Pancreas (tissue), 10 donors: ENCODE results near the gene NBDY. TPM values are rescaled to one million over a fixed set of nuclear protein-coding genes. Genes with fewer than 3 reads are reported as not detected.

ENCODE experiments used
- ATAC-seq, 4 donors: fragments of 200-7000 bp; cut with Tn5 transposase; one replicate each; pipeline versions ENCODE4 v1.8.0 to v1.9.1; 2020; ENCODE audit warnings: mild to moderate bottlenecking in 4 of 4, moderate library complexity in 4 of 4
- DNase-seq, 6 donors: peaks; one replicate each; pipeline ENCODE4 v3.0.0-alpha.2; 2020
- FAIRE-seq: peaks from 2 replicates; lab custom pipeline; 2012; peaks lifted over from hg19 to GRCh38; lab: Jason Lieb, UNC
- H3K27ac ChIP-seq, 4 donors: fragments of 200-600 bp; sonication (generic); 1 replicate in 3 of 4; 2 replicates in 1 of 4; pipeline versions ENCODE4 v1.5.0 to v1.8.0; 2020
- H3K27me3 ChIP-seq, 4 donors: fragments of 200-600 bp; one replicate each; pipeline ENCODE4 v1.8.0; 2021
- H3K36me3 ChIP-seq, 3 donors: fragments of 200-600 bp; sonication (generic) in 1 of 3; one replicate each; pipeline versions ENCODE4 v1.5.0 to v1.8.0; 2020 to 2021
- H3K4me1 ChIP-seq, 3 donors: fragments of 200-600 bp; one replicate each; pipeline ENCODE4 v1.8.0; 2021
- H3K4me3 ChIP-seq, 4 donors: fragments of 200-600 bp; sonication (generic) in 2 of 4; one replicate each; pipeline versions ENCODE4 v1.5.0 to v1.8.0; 2020 to 2021
- H3K9me3 ChIP-seq, 4 donors: fragments of 200-600 bp; one replicate each; pipeline ENCODE4 v1.8.0; 2021
- WGBS, 2 donors: extraction: QIAGEN DNeasy Blood & Tissue Kit; methylation state at CpG; one replicate each; pipeline ENCODE4 v1.1.7; 2013; 5-methylcytosine and 5-hydroxymethylcytosine counted together
- intact Hi-C, 3 donors: fragments of 100-400 bp; cut with DNase I; formaldehyde crosslinking; loops; one replicate each; pipeline versions ENCODE4 v1.11.1 to v1.14.2; 2022
- polyA plus RNA-seq, 2 donors: library from polyadenylated mRNA; stranded (reverse); fragments of 200-250 nt; gene quantifications; one replicate each; pipeline ENCODE4 v1.2.3, GENCODE V29; 2013
- total RNA-seq, 6 donors: library from RNA; stranded (reverse); fragmentation: NEBNext Ultra II Directional in 4 of 6; extraction: Animal tissue kit (Norgen Biotek cat#: 25700) in 4 of 6; gene quantifications; one replicate each; pipeline versions ENCODE4 v1.2.1 to v1.2.4, GENCODE V29; 2021 to 2023
- TF ChIP-seq, protein P1 (sequence below), 4 donors: fragments of 200-600 bp; sonication (generic) in 3 of 4; IDR thresholded peaks; one replicate each; pipeline versions ENCODE4 v1.5.0 to v1.8.0; 2021; ENCODE audit warnings: antibody characterized with exemption in 4 of 4
- donor health status: healthy with polysubstance abuse.
- donor health status: DM: no; HTN: no; CAD: no; lungs with moderate emphysema.
- donor health status: DM: no; HTN: no; CAD: no.
- donor health status: control.
- donor health status: control.
- donor health status: Bipolar disorder and iron deficiency.
- donor health status: DM: yes; HTN: yes; CAD: no.
- donor health status: DM: no; HTN: no; CAD: no.
- donor health status: DM: no; HTN: no; CAD: no.
- donor health status: DM: yes; HTN: yes; CAD: no.

NBDY gene
- total and polyA plus RNA-seq, 8 donors: 7.0 to 22.8 (median 9.1) TPM

DNA sequence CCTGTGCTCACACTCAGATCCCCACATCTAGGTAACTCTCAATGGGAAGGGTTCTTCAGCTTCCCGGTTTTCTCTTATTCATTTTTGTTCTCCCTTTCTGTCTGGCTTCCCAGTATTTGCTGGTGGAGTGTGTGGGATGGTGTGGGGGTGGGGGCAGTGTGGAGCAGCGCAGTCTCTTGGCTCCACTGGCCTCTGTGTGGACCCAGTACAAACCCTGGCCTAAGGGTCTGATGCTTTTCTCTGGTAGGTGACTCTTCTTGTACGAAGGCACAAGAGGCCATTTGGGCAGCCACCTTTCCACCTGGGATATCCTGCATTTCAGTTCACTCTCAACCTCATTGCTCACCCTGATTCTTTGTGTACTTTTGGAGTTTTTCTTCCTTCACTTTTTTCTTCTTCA, 71.3 kb downstream of the NBDY start:
- Histone ChIP-seq H3K36me3 (no peaks in the 10 kb centered on the region), H3K4me3 (no peak overlapping the region), H3K27me3 (no peaks in the 10 kb centered on the region), H3K9me3 (no peaks in the 10 kb centered on the region), H3K27ac (no peak overlapping the region), H3K4me1 (peaks cover 0 to 15% (median 10%) of the 10 kb centered on the region in 3 donors)
- peak in 1 of 6 donors; percentile 17 for DNase-seq
- ATAC-seq: no peak
- TF ChIP-seq, protein P1, sequence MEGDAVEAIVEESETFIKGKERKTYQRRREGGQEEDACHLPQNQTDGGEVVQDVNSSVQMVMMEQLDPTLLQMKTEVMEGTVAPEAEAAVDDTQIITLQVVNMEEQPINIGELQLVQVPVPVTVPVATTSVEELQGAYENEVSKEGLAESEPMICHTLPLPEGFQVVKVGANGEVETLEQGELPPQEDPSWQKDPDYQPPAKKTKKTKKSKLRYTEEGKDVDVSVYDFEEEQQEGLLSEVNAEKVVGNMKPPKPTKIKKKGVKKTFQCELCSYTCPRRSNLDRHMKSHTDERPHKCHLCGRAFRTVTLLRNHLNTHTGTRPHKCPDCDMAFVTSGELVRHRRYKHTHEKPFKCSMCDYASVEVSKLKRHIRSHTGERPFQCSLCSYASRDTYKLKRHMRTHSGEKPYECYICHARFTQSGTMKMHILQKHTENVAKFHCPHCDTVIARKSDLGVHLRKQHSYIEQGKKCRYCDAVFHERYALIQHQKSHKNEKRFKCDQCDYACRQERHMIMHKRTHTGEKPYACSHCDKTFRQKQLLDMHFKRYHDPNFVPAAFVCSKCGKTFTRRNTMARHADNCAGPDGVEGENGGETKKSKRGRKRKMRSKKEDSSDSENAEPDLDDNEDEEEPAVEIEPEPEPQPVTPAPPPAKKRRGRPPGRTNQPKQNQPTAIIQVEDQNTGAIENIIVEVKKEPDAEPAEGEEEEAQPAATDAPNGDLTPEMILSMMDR (IDR thresholded peaks at IDR 0.05): no peak
- intact Hi-C loops: no loop called here
- no peak for FAIRE-seq
- WGBS, 2 donors: 79 to 94% methylated on average over 3 of the region's 3 CpGs

DNA sequence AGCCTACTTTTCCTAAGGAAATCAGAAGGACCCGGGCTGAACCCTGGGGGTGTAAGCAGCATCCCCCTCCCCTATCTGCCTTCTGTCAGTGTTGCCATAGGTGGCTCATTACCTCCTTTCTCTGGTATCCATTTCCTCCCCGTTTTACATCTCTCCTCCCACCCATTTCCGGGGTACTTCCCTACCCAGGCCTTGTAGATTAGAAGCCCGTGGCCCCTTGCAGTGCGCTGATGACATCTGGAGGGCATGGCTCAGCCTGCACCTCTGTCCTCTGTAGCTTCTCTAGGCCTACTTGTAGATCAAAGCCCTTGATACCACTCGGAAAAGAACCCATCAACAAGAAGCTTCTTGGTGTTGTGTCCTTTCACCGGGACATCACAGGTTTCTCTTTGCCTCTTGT, 71.8 kb downstream of the NBDY start:
- TF ChIP-seq, protein P1 (IDR thresholded peaks at IDR 0.05): no peak
- intact Hi-C loops: no loop called here
- H3K27ac ChIP-seq: no peak overlapping the region
- 78 to 79% methylated on average over 7 of the region's 7 CpGs for WGBS, 2 donors
- no peak overlapping the region for H3K4me3 ChIP-seq
- peak in 2 of 6 donors; percentile 5 to 18 for DNase-seq
- no peaks in the 10 kb centered on the region for H3K9me3 ChIP-seq
- ATAC-seq: no peak
- H3K36me3 ChIP-seq: no peaks in the 10 kb centered on the region
- no peaks in the 10 kb centered on the region for H3K27me3 ChIP-seq
- no peak for FAIRE-seq
- H3K4me1 ChIP-seq: peaks cover 0 to 15% (median 10%) of the 10 kb centered on the region in 3 donors

GRCh38 chrX:56802428-56802827, 73.4 kb downstream of the NBDY start:
- H3K9me3 ChIP-seq: no peaks in the 10 kb centered on the region
- peak overlapping the region; percentile 26 to 48 (median 43) for H3K4me3 ChIP-seq
- DNase-seq (peak in 3 of 6 donors; percentile 26 to 40 (median 28)), ATAC-seq (peak in 3 of 4 donors; percentile 1 to 5 (median 1)), FAIRE-seq (no peak)
- 68 to 94% methylated on average over 4 of the region's 4 CpGs for WGBS, 2 donors
- no peak overlapping the region for H3K27ac ChIP-seq
- intact Hi-C loops: no loop called here
- H3K27me3 ChIP-seq: no peaks in the 10 kb centered on the region
- peaks cover 0 to 15% (median 10%) of the 10 kb centered on the region in 3 donors for H3K4me1 ChIP-seq
- TF ChIP-seq, protein P1 (IDR thresholded peaks at IDR 0.05): no peak
- H3K36me3 ChIP-seq: no peaks in the 10 kb centered on the region

GRCh38 chrX:56802921-56803849, 74.1 kb downstream of the NBDY start:
- no peaks in the 10 kb centered on the region for H3K9me3 ChIP-seq
- TF ChIP-seq, protein P1 (IDR thresholded peaks at IDR 0.05): peak; percentile 12 to 43 (median 31)
- intact Hi-C loops: no loop called here
- DNase-seq (peak in 5 of 6 donors; percentile 75 to 87 (median 79)), FAIRE-seq (peak; percentile 49), ATAC-seq (peak; percentile 84 to 91 (median 88))
- peak overlapping the region; percentile 26 to 48 (median 43) for H3K4me3 ChIP-seq
- no peaks in the 10 kb centered on the region for H3K27me3 ChIP-seq
- H3K27ac ChIP-seq: peak overlapping the region; percentile 57 to 78 (median 74)
- no peaks in the 10 kb centered on the region for H3K36me3 ChIP-seq
- WGBS, 2 donors: 40 to 67% methylated on average over 27 of the region's 27 CpGs
- peaks cover 0 to 7% (median 5%) of the 10 kb centered on the region in 3 donors for H3K4me1 ChIP-seq
